ENCODE data around the gene RAPGEF5. TPM values are rescaled to one million over a fixed set of nuclear protein-coding genes. Genes with fewer than 3 reads are reported as not detected.

RAPGEF5 gene
- total RNA-seq, 1 donor = 1.1 TPM

DNA sequence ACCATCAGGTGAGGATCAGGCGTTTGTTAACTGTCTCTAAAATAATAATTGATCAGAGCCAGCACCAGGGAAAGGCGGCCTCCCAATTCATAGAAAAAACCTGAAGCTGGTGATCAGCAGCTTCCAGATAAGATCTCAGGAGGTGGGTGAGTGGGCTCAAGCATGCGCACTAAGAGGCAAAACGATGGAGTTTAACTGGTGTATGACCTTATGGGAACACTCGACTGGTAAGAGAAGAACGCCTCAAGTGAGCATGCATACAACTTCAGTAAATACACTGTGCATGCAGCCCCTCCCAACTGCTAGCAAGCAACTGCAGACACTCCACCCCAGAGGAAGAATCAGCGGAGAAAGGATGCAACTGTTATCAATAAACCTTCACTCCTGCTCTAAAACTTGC, 18.1 kb downstream of the RAPGEF5 start:
- TF ChIP-seq, protein P1, sequence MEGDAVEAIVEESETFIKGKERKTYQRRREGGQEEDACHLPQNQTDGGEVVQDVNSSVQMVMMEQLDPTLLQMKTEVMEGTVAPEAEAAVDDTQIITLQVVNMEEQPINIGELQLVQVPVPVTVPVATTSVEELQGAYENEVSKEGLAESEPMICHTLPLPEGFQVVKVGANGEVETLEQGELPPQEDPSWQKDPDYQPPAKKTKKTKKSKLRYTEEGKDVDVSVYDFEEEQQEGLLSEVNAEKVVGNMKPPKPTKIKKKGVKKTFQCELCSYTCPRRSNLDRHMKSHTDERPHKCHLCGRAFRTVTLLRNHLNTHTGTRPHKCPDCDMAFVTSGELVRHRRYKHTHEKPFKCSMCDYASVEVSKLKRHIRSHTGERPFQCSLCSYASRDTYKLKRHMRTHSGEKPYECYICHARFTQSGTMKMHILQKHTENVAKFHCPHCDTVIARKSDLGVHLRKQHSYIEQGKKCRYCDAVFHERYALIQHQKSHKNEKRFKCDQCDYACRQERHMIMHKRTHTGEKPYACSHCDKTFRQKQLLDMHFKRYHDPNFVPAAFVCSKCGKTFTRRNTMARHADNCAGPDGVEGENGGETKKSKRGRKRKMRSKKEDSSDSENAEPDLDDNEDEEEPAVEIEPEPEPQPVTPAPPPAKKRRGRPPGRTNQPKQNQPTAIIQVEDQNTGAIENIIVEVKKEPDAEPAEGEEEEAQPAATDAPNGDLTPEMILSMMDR (IDR thresholded peaks at IDR 0.05; ENCODE audit: extremely low read depth, low read depth, low read length) = no peak
- H3K4me2 ChIP-seq (ENCODE audit: insufficient read depth, low read length) = no peak overlapping the region
- no peak for DNase-seq (ENCODE audit: insufficient read length, low spot score, missing footprints)
- H2AFZ ChIP-seq (ENCODE audit: low read length) = no peak overlapping the region
- H3K79me2 ChIP-seq (ENCODE audit: insufficient read depth, low read length) = no peaks in the 10 kb centered on the region
- no peaks in the 10 kb centered on the region for H3K36me3 ChIP-seq (ENCODE audit: insufficient read depth, low read length)
- H4K20me1 ChIP-seq (ENCODE audit: insufficient read depth, low read length) = no peaks in the 10 kb centered on the region
- H3K4me1 ChIP-seq (ENCODE audit: insufficient read depth, low read length) = no peaks in the 10 kb centered on the region
- H3K4me3 ChIP-seq (ENCODE audit: insufficient read depth, low read length) = no peak overlapping the region
- no peak overlapping the region for H3K27ac ChIP-seq (ENCODE audit: low read depth, low read length)
- H3K27me3 ChIP-seq (ENCODE audit: insufficient read depth, low read length) = no peaks in the 10 kb centered on the region
- no peaks in the 10 kb centered on the region for H3K9me3 ChIP-seq (ENCODE audit: low read depth, low read length)

DNA sequence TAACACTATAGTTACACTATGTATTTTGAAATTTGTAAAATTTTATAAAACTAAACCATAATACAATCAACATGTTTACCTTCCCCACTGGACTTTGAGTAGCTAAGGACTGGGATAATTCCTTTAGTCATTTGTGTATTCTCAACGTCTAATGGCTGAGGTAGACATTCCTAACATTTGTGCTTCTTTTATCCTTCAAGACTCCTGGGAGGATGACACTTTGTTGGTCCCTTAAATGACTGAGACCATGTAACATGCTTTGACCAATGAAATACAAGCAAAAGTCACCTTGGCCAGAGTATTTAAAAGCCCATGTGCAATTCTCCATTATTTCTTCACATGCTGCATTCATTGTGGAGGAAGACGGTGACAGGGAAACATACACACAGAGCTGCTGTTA, 18.5 kb downstream of the RAPGEF5 start:
- no peak for DNase-seq (ENCODE audit: insufficient read length, low spot score, missing footprints)
- H3K9me3 ChIP-seq (ENCODE audit: low read depth, low read length) = no peaks in the 10 kb centered on the region
- no peak overlapping the region for H3K4me2 ChIP-seq (ENCODE audit: insufficient read depth, low read length)
- H4K20me1 ChIP-seq (ENCODE audit: insufficient read depth, low read length) = no peaks in the 10 kb centered on the region
- no peak overlapping the region for H2AFZ ChIP-seq (ENCODE audit: low read length)
- no peaks in the 10 kb centered on the region for H3K36me3 ChIP-seq (ENCODE audit: insufficient read depth, low read length)
- H3K79me2 ChIP-seq (ENCODE audit: insufficient read depth, low read length) = no peaks in the 10 kb centered on the region
- H3K27me3 ChIP-seq (ENCODE audit: insufficient read depth, low read length) = no peaks in the 10 kb centered on the region
- no peak overlapping the region for H3K4me3 ChIP-seq (ENCODE audit: insufficient read depth, low read length)
- TF ChIP-seq, protein P1 (IDR thresholded peaks at IDR 0.05; ENCODE audit: extremely low read depth, low read depth, low read length) = no peak
- H3K27ac ChIP-seq (ENCODE audit: low read depth, low read length) = no peak overlapping the region
- H3K4me1 ChIP-seq (ENCODE audit: insufficient read depth, low read length) = no peaks in the 10 kb centered on the region

DNA sequence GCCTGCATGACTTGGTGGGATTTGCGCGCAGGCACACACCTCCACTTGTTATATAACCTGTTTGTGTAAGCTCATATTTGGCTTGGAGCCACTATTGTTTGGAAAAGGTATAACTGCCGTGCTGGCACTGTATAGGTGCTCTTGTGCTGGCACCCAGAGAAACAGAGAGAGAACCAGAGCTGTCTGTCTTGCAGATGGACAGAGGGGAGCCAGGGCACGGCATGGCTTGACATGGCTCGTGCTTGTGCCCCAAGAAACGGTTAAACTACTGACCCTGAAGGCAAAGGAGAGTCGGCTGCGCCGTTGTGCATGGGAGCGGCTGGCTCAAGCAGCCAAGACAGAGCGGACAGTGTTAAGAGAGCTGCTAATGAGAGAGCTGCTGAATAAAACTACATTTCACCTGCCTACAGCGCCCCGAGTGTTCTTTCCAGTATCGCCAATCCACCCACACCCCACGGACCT, 23.2 kb downstream of the RAPGEF5 start:
- no peaks in the 10 kb centered on the region for H3K27me3 ChIP-seq (ENCODE audit: insufficient read depth, low read length)
- H3K79me2 ChIP-seq (ENCODE audit: insufficient read depth, low read length) = no peaks in the 10 kb centered on the region
- DNase-seq (ENCODE audit: insufficient read length, low spot score, missing footprints) = no peak
- no peaks in the 10 kb centered on the region for H4K20me1 ChIP-seq (ENCODE audit: insufficient read depth, low read length)
- no peak overlapping the region for H2AFZ ChIP-seq (ENCODE audit: low read length)
- no peaks in the 10 kb centered on the region for H3K36me3 ChIP-seq (ENCODE audit: insufficient read depth, low read length)
- H3K4me3 ChIP-seq (ENCODE audit: insufficient read depth, low read length) = no peak overlapping the region
- no peaks in the 10 kb centered on the region for H3K4me1 ChIP-seq (ENCODE audit: insufficient read depth, low read length)
- H3K4me2 ChIP-seq (ENCODE audit: insufficient read depth, low read length) = no peak overlapping the region
- TF ChIP-seq, protein P1 (IDR thresholded peaks at IDR 0.05; ENCODE audit: extremely low read depth, low read depth, low read length) = no peak
- H3K27ac ChIP-seq (ENCODE audit: low read depth, low read length) = no peak overlapping the region
- H3K9me3 ChIP-seq (ENCODE audit: low read depth, low read length) = no peaks in the 10 kb centered on the region

DNA sequence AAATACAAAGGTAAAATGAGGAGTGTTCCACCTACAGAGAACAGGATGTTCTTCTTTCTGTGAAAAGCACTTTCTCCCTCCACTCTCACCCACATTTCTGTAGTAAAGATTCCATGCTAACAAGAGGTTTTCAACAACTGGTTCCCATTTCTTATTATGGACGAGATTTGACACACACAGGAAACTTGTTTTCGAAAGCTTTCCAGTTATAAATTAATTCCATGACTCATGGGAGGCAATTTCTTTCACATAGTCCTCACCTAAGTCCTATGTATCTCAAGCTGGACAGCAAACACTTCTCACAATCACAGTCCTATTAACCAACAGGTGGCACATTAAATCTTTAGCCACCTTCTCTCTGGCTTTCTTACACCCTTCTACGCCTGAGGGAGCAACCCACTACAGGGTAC, 24.5 kb downstream of the RAPGEF5 start:
- H3K4me2 ChIP-seq (ENCODE audit: insufficient read depth, low read length) = no peak overlapping the region
- no peaks in the 10 kb centered on the region for H3K9me3 ChIP-seq (ENCODE audit: low read depth, low read length)
- H3K36me3 ChIP-seq (ENCODE audit: insufficient read depth, low read length) = no peaks in the 10 kb centered on the region
- TF ChIP-seq, protein P1 (IDR thresholded peaks at IDR 0.05; ENCODE audit: extremely low read depth, low read depth, low read length) = no peak
- H3K27me3 ChIP-seq (ENCODE audit: insufficient read depth, low read length) = no peaks in the 10 kb centered on the region
- H3K79me2 ChIP-seq (ENCODE audit: insufficient read depth, low read length) = no peaks in the 10 kb centered on the region
- H3K4me3 ChIP-seq (ENCODE audit: insufficient read depth, low read length) = no peak overlapping the region
- no peak overlapping the region for H2AFZ ChIP-seq (ENCODE audit: low read length)
- H3K4me1 ChIP-seq (ENCODE audit: insufficient read depth, low read length) = no peaks in the 10 kb centered on the region
- no peak overlapping the region for H3K27ac ChIP-seq (ENCODE audit: low read depth, low read length)
- H4K20me1 ChIP-seq (ENCODE audit: insufficient read depth, low read length) = no peaks in the 10 kb centered on the region
- no peak for DNase-seq (ENCODE audit: insufficient read length, low spot score, missing footprints)

Measured in osteoblast (primary cell).